GM21526 (cell line): ENCODE data around the gene PRKAR1B.

Source experiments
- ATAC-seq: cut with Tn5 transposase; IDR thresholded peaks from one replicate; pipeline ENCODE4 v1.9.1; 2021; ENCODE audit warnings: moderate library complexity; ENCODE audit not compliant: unreplicated experiment, low FRiP score

Gene PRKAR1B

DNA sequence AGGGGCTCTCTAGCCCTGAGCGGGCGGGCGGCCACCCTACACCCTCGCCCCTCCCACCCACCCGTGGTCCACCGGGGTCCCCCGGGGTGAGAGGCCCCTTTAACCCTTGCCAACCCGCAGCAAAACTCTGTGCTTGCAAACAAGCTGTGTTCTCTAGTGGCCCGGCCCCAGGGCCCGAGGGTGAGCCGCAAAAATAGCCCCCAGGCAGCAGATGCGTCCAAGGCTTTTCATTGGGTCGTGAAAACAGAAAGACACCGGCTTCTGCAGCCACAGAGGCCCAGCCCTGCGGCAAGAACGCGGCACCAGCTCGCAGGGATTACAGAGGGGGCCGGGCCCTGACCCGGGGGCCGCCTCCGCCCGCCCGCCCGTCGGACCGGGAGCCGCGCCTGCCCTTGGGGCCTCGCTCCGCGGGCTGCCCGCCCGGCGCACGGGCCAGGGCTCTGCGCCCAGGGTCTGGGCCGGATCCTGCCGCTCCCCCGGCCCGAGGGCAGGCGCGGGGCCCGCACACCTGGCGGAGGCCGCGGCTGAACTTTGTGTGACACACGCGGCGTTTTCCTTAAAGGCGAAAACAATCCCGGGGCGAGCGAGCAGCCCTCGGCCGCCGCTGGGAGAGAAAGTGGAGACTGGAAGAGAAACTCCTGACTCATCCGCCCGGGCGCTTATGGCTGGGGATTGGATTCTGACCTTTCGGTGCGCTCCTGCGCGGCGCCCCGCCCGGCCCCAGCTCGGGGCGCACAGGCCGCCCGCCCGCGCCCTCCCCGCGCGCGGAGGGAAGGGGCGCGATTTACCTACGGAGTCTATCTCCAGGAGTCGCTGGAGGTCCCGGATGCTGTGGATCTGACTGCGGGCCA is 210.2 kb downstream of the PRKAR1B start:
- ATAC-seq, result no peak

DNA sequence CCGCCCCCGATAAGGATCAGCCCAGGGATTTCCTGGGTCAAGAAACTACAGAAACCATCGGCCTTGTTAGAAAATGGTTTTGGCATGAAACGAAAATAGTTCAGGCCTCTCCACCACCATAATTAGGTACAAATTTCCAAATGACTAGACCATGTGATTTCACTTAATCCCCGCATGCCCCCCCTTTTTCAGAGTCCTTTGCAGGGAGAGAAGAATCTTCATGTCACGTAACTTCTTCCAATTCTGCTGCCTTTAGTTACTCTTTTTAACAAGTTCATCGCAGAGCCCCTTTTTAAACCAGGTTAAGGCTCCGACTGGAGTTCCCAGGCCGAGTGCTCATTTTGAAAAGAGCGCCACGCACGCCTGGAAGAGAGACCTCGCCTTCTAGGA is 210.9 kb downstream of the PRKAR1B start:
- ATAC-seq, result no peak

DNA sequence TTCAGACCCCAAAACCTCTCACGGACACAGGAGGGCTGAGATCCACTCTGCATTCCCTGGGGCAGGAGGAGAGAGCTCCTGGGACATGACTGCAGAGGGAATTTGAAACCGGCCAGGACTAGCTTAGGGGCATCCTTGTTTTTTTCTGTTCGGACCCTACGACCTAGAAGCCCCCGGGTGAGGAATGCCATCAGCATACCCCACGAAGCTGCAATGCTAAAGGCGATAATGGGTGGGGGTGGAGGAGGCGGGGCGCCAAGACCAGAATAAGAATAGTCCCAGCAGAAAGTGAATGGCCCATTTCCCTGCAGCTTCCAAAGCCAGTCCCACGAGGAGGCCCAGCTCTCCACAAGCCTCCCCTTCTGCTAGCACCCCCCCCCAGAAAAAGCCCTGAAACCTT is 211.5 kb downstream of the PRKAR1B start:
- ATAC-seq, result no peak

DNA sequence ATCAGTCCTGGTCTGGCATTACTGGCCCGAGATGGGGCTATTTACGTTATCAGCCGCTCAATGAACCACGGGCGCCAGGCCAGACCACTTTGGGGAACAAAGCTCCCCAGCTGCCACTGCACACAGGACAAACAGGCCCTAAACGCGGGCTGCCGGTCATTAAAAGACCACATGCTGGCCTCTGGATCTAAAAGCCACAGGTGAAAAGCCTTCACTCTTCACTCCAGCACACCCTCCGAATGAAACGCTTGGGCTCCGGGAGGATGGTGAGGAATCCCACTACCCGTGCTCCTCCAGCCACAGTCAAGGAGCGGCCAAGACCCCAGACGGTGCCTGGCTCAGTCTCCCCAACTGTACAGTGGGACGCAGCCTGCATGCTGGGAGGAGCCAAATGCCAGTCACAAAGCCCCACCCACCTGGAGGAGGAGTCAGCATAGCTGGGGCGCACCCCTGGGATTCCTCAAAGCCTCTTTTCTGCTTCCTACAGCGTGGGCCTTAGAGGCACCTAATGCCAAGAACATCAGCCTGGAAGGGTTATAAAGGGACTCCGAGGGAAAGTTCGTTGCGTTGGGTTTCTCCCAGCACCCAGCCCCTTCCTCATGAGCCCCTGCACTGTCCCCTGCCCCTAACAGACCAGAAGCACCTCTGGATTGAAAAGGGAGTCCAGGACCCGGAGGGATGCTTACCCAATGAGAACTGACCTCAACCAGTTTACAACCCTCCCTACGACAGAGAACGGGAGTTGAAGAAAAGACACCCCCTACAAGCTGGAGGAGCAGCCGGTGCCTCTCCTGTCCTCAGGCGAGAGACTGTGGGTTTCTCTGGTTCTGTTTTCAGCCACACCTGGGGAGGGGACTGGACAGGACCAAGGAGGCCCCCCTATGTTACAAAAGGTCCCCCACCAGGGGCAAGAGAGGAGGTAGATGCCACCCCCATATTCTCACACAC is 212.2 kb downstream of the PRKAR1B start:
- ATAC-seq, result no peak

DNA sequence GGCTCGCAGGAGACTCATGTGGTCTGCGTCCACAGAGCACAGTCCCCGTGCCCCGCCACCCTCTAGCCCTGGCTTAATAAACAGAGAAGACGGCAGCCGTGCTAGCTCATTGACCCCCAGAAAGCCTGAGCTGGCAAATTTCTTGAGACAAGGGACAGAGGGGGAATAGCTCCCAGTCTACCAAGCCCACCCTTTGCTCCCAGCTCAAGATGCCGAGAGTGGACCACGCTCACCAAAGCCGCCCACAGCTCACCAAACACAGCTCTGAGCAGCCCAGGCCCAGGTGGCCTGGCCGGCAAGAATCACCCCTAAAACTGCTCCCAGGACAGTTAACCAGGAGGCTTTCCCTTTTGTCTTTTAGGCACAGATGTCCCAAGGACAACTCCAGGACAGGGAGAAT is 212.8 kb downstream of the PRKAR1B start:
- ATAC-seq, result no peak

DNA sequence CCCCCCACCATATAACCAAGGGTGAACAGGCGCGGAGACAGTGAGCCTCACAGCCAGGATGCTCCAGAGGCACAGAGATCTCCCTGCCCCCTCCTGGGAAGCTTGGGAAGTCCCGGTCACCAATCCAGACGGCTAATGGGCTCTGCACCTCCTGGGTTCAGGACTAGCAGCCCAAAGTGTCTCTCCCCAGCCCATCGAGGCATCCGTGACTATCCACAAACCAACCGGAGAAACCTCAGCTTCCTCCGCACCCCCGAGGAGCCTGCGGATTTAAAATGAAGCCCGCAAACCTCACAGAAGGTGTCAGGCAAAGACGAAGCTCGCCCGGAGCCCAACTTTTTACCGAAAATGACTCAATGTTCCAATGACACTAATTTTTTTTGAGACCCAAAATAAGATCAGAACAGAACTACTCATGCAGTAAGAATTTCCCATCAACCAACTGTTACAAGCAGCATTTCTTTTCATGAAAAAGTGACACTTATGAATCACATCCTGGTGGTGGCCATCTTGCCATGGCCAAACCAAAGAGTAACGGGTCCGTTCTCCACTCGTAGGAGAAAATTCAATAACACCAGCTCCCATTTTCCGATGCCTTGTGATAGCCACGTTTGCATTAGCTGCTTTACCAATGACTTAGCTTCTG is 213.4 kb downstream of the PRKAR1B start:
- ATAC-seq, result no peak

DNA sequence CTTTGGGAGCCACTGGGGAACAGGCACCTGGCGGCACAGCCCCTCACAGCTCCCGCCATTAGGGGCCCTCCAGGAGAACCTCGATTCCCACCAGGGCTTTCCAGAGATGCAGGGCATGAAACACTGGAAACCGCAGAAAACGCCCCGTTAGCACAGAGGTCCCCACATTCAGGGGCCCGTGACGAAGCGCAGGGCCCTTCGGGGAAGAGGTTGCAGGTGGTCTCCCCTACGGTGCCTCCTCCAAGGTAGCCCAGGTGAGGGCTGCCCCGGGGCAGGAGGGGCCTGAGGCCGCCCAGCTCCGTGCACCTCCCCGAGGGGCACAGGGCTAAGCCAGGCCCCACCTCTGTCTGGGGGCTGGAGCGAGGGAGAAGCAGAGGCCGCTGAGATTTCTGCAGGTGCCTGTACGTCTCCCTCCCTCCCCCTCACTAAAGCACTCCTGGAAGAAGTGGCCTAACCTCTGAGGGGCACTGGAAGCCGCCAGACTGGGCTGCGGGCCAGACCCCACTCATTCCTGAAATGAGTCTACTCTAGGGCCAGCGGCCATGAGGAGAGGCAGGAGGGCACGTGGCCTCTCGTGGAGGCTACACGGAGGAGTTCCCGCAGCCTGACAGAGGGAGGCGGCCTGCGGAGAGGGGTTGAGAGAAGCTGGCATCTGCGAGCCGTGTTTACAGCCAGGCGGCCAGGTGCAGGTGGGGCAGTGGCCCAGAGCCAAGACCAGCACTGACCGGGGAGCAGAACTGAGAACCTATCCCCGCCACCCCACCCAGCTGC is 214.4 kb downstream of the PRKAR1B start:
- ATAC-seq, result no peak

DNA sequence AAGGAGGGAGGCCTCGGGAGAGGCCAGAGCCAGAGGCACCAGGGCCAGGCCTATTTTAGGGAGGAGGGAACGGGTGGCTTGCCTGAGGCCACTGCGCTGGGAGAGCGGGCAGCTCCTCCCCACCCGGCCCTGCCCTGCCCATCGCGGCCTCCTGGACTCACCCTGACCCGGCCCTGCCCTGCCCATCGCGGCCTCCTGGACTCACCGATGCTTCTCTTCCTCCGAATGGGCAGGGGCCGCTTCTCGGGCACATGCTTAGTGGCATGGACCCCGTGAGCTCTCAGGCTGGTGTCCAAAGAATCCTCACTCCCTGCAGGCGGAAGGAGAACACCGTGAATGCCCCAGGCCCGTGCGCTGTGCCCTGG is 215.0 kb downstream of the PRKAR1B start:
- ATAC-seq, result no peak

DNA sequence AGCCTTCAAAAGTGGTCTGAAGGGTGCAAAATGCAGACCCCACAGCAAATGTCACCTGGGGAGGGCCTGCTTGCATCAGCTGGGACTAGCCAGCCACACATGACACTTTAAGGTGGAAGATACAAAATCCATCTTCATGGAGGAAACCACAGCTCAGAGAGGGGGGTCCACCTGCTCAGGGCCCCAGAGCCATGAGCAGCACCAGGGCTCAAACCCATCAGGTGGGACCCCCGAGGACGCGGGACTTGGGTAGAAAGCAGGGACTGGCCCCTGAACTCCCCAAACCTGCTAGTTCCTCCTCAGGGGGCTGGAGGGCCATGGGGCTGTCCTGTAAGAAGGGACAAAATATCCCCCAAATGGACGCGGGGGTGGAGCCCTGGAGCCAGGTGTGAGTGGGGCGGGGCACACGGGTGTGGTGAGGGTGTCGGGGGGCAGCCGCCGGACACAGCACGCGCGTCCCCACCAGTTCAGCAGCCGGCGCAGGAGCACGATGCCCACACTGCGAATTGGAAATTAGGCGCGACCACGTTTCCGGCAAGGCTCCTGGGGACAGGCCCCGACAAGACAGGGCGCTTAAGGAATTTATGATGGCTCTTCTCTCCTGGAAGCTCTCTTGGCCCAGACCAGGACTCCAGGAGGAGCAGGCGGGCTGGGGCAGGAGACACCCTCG is 215.5 kb downstream of the PRKAR1B start:
- ATAC-seq, result no peak

DNA sequence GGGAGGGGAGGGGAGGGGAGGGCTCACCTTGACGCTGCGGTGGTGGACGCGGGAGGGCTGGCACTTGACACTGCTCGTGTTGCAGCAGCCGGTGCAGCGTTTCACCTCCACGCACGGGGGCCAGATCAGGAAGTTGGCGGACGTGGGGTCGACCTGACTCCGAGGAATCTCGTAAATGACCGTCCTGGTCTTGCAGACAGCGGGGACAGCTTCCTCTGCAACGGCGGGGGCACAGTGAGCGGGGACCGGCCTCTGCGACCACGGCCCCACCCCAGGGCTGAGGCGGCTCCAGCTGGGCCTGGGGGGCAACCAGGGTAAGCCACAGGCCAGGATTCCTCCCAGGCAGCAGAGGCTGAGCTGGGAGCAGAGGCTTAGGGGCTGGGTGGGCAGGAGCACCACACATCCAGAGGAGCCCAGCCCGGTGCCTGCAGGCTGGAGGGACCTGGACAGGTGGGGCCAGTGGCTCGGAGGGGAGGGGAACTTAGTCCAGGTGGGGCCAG is 216.2 kb downstream of the PRKAR1B start:
- ATAC-seq, result no peak

DNA sequence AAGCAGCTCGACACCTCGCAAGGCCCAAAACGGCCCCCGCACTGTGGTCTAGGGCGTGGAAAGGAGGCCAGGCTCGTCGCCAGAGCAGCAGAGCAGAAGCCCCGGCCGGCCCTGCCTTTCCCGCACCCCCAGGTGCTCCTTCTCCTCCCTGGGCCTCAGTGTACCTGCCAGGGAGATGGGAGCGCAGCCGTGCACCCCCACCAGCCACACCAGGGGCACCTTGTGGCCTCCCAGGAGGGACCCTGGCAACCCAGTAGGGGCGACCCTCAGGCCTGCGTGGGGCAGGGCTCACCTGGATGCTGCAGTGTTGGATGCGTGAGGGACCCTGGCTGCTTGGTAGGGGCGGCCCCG is 217.0 kb downstream of the PRKAR1B start:
- no peak for ATAC-seq

DNA sequence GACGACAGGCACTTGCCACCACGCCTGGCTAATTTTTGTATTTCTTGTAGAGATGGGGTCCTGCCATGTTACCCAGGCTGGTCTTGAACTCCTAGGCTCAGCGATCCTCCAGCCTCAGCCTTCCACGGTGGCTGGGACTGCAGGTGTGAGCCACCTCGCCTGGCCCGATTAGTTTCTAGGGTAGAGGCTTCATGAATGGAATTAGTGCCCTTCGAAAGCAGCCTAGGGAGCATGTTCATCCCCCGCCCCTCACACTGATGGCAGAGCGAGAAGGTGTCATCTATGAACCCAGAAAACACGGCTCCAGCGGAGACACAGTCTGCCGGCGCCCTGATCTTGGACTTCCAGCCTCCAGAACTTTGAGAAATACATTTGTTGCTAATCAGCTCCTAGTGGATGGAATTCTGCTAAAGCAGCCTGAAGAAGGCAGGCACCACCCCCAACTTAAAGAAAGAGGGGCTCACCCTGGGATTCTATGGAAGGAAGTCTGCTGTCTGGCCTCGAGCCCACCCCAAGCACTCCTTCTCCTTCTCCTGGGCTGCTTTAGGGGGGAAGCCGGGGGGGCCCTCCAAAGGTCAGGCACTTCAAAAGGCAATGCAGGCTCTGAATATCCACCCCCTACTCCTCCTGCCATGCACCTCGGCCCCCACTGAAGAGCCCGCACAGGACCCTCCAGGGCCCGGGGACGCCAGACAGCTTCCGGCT is 217.5 kb downstream of the PRKAR1B start:
- no peak for ATAC-seq

DNA sequence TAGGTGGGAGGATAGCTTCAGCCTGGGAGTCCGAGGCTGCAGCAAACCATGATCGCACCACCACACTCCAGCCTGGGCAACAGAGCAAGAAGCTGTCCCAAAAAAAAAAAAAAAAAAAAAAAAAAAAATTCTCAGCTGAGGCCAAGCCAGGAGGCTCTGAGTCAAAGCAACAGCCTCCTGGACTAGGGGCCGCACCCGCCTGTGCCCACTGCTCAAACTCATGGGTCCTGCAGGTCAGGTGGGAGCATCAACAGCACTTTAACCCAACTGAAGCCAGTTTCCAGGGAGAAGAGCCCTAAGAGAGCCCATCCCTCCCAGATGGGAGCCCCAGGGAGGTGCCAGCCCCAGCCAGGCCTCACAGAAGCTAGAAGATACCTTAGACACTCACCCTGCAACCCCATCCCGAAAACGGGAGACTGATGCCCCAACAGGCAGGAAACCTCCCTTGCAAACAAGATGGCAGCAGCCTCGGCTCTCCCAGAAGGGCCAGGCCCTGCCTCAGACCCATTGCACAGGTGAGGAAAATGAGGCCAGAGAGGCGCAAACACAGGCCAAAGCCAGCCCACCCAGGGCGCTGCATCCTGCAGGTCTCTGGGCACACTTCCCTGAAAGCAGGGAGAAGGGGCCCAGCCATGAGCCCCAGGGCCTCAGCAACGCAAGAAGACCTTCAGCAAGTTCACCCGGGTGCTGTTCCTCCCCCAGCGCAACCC is 218.5 kb downstream of the PRKAR1B start:
- ATAC-seq, result no peak

DNA sequence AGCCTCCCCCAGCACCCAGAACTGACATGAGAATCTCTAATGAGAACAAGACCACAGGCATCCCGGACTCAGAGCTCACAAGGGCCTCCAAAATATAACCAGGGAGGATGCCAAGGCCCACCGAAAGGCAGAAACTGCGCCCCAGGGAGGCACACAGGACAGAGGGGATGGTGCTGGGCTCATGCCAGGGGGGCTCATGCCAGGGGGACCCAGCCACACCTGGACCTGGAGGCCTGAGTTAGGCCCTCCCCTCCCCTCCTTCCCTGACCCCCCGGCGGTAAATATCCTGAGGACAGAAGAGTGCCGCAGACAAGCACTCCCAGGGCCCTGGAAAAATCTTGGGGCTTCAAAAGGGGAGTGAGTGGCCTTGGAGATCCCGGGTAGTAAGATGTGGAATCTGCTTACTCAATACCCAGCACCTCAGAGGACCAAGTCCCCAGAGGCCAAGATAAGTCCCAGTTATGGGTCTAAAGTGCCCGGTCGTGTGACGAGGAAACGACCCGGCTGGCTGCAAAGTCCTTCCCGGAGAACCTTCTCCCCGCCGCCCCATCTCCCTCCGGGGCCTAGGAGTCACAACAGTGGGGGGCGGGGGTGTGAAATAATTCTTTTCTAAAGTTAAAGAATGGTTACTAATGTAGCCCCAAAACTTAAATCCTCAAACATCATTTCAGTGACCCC is 219.3 kb downstream of the PRKAR1B start:
- no peak for ATAC-seq

DNA sequence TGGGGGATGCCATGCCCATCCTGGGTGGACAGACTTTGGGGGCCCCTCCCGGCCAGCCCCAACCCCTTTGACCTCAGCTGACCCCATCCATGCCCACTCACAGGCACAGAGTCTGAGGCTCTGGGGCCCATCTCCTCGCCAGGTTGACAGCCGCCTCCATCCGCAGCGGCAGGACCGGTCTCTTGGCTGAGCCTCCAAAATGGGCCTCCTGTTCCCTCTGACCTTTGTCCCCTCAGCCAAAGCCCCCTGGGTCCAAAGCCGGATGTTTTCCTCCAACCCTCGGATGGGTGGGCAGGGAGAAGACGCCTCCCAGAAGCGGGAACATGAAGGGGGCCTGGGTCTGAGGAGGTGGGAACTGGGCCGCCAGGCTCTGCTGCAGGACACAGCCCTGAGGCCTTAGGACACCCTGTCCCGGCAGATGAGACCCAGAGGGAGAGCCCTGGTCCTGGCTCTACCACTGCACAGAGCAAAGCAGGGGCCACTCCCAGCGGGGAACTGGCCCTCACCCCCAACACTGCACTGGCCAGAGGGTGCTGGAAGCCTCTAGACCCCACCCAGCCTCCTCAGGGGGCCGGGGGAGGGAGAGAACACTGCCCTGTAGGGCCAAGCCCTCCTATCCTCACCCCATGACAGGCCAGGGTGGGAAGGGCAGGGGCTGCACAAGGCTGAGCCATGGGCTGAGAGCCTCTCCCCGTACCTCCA is 220.0 kb downstream of the PRKAR1B start:
- no peak for ATAC-seq

DNA sequence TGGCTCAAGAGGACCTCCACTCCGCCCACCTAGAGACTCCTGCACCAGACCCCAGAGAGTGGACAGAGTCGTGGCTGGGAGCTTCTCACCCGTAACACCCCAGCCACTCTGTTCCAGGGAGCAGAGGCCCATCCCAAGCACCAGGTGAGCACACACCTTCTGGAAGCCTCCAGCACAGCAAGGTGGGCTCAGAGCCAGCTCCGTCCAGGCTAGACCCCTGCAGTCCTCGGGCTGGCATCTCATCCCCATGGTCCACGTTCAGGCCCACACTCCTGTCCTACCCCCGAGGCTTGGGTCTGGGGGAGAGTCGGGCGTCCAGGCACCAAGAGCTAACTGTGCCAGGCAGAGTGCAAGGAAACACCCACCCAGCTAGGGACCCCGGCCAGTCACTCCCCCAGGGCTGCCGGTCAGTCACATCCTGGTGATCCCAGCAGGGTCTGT is 220.7 kb downstream of the PRKAR1B start:
- no peak for ATAC-seq

DNA sequence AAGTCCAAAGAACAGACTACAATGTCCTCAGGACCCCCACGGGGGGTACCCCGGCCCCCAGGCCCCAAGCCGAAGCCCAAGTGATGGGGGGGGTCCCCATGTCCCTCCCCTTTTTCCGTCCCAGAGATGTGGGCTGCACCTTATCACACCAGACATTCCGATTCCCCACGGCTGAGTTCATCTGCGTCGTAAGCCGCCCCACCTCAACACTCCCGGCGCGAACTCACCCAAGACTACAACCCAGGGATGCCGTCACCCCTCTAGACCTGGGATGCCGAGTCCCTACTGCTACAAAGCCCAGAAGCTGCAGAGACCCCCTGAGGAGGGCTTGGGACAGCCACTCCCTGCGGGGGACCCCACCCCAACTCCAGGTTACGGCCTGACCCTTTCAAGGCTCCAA is 221.9 kb downstream of the PRKAR1B start:
- no peak for ATAC-seq
